ENCODE results near the gene TBCD.

Gene TBCD

GRCh38 chr17:82704886-82705285, 47.0 kb upstream of the TBCD start:
- Histone ChIP-seq H3K27me3 (no peaks in the 10 kb centered on the region), H3K36me3 (no peaks in the 10 kb centered on the region), H3K4me3 (ENCODE audit: low read depth, low read length) (no peak overlapping the region), H3K4me1 (no peaks in the 10 kb centered on the region), H3K9me3 (no peaks in the 10 kb centered on the region)
- no peak for TF ChIP-seq CTCF (IDR thresholded peaks at IDR 0.05; ENCODE audit: low read depth, low read length)
- no peak for DNase-seq

DNA sequence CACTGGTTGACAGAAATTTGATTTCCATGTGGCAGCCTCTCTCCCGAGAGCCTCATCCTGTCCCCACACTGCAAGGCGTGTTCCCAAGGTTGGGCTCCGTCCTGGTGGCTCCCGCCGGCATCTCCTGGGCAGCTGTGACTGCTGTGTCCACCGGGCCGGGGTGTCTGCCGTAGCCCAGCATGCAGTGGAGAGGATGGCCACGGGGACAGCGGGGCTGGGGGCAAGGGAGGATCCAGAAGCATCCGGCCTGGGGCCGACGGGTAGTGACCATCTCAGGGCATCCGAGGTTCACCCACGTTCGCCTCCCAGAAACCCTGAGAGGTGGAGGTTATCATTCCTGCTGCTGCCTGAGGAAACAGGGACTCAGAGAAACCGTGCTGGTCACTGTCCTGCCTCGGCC, 46.1 kb upstream of the TBCD start:
- no peak for TF ChIP-seq CTCF (IDR thresholded peaks at IDR 0.05; ENCODE audit: low read depth, low read length)
- H3K4me3 ChIP-seq (ENCODE audit: low read depth, low read length): no peak overlapping the region
- no peaks in the 10 kb centered on the region for H3K27me3 ChIP-seq
- no peak for DNase-seq
- no peaks in the 10 kb centered on the region for H3K4me1 ChIP-seq
- no peaks in the 10 kb centered on the region for H3K9me3 ChIP-seq
- no peaks in the 10 kb centered on the region for H3K36me3 ChIP-seq

DNA sequence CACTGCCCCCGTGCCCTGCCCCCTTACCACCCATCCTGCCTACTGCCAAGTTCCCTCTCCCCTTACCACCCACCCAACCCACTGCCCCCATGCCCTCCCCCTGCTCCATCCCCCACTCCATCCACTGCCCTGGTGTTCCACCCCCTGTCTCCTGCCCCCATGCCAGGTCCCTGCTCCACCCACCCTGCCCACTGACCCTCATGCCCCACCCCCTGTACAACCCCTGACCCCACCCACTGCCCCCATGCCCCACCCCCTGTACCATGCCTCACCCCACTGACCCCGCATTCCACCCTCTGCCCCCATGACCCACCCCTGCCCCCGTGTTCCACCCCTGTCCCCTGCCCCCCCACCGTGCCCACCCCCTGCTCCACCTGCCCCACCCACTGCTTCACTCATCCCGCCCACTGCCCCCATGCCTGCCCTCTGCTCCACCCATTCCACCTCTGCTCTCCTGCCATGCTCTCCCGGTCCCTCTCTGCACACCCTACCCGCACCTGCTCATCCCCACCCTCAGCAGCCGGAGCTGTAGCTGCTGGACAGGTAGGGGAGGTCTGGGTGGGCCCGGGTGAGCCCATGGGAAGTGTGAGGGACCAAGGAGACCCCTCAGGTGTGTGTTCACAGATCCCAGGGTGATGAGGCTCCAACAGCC, 42.7 kb upstream of the TBCD start:
- no peak for TF ChIP-seq CTCF (IDR thresholded peaks at IDR 0.05; ENCODE audit: low read depth, low read length)
- H3K9me3 ChIP-seq: no peaks in the 10 kb centered on the region
- H3K27me3 ChIP-seq: no peaks in the 10 kb centered on the region
- H3K4me1 ChIP-seq: no peaks in the 10 kb centered on the region
- no peak overlapping the region for H3K4me3 ChIP-seq (ENCODE audit: low read depth, low read length)
- no peaks in the 10 kb centered on the region for H3K36me3 ChIP-seq
- no peak for DNase-seq

GRCh38 chr17:82709676-82710498, 42.0 kb upstream of the TBCD start:
- TF ChIP-seq CTCF (IDR thresholded peaks at IDR 0.05; ENCODE audit: low read depth, low read length): no peak
- H3K4me1 ChIP-seq: no peaks in the 10 kb centered on the region
- no peak for DNase-seq
- H3K4me3 ChIP-seq (ENCODE audit: low read depth, low read length): no peak overlapping the region
- no peaks in the 10 kb centered on the region for H3K27me3 ChIP-seq
- H3K36me3 ChIP-seq: no peaks in the 10 kb centered on the region
- no peaks in the 10 kb centered on the region for H3K9me3 ChIP-seq

- H3K36me3 ChIP-seq: no peaks in the 10 kb centered on the region
- DNase-seq: no peak
- no peaks in the 10 kb centered on the region for H3K4me1 ChIP-seq
- H3K27me3 ChIP-seq: no peaks in the 10 kb centered on the region
- no peak for TF ChIP-seq CTCF (IDR thresholded peaks at IDR 0.05; ENCODE audit: low read depth, low read length)
- no peaks in the 10 kb centered on the region for H3K9me3 ChIP-seq
- no peak overlapping the region for H3K4me3 ChIP-seq (ENCODE audit: low read depth, low read length)
Observed at GRCh38 chr17:82710499-82711232, 41.2 kb upstream of the TBCD start.
